Kidney (tissue), 14 donors: Measurements from ENCODE around the gene OR2T11. TPM values are rescaled to one million over a fixed set of nuclear protein-coding genes. Genes with fewer than 3 reads are reported as not detected.

Experiments
- DNase-seq, 5 donors: peaks; one replicate each; pipeline ENCODE4 v3.0.0-alpha.2; 2013 to 2020
- FAIRE-seq: peaks from 2 replicates; lab custom pipeline; 2012; peaks lifted over from hg19 to GRCh38; lab: Jason Lieb, UNC
- H3K27ac ChIP-seq, 2 donors: one replicate each; pipeline ENCODE4 v1.7.0; 2013; ENCODE audit warnings: low read depth in 2 of 2, low read length in 2 of 2, inconsistent platforms in 1 of 2
- H3K27me3 ChIP-seq: one replicate; pipeline ENCODE4 v1.7.1; 2013; ENCODE audit warnings: low read length, inconsistent platforms; ENCODE audit not compliant: control insufficient read depth, insufficient read depth
- H3K36me3 ChIP-seq, 3 donors: one replicate each; pipeline versions ENCODE4 v1.7.0 to v1.7.1; 2013; ENCODE audit warnings: low read length in 3 of 3, control low read depth in 1 of 3, inconsistent platforms in 1 of 3; ENCODE audit not compliant: insufficient read depth in 3 of 3, control insufficient read depth in 2 of 3
- H3K4me1 ChIP-seq, 3 donors: one replicate each; pipeline versions ENCODE4 v1.7.0 to v1.7.1; 2013; ENCODE audit warnings: low read length in 3 of 3, inconsistent platforms in 1 of 3, low read depth in 1 of 3; ENCODE audit not compliant: control insufficient read depth in 2 of 3, insufficient read depth in 2 of 3
- H3K4me3 ChIP-seq, 3 donors: one replicate each; pipeline versions ENCODE4 v1.7.0 to v1.8.1; 2013; ENCODE audit warnings: low read length in 3 of 3, control low read depth in 1 of 3, inconsistent platforms in 1 of 3
- H3K9ac ChIP-seq, 3 donors: one replicate each; pipeline versions ENCODE4 v1.7.0 to v1.7.1; 2013; ENCODE audit warnings: low read length in 3 of 3, control low read depth in 1 of 3, inconsistent platforms in 1 of 3
- H3K9me3 ChIP-seq, 3 donors: one replicate each; pipeline versions ENCODE4 v1.7.0 to v1.7.1; 2013; ENCODE audit warnings: low read length in 3 of 3, control low read depth in 1 of 3, inconsistent platforms in 1 of 3; ENCODE audit not compliant: control insufficient read depth in 2 of 3, insufficient read depth in 1 of 3
- CTCF ChIP-seq: IDR thresholded peaks from 3 replicates; pipeline ENCODE4 v1.5.1; 2012; ENCODE audit warnings: mild to moderate bottlenecking, moderate library complexity, borderline replicate concordance; ENCODE audit not compliant: insufficient read depth; ENCODE audit errors: extremely low read depth
- intact Hi-C: fragments of 100-400 bp; cut with DNase I; formaldehyde crosslinking; loops from one replicate; pipeline ENCODE4 v1.11.1; 2022
- polyA plus RNA-seq: library from polyadenylated mRNA; stranded (reverse); fragments of 350-450 nt; fragmentation: Illumina TruSeq; extraction: RNeasy Lipid Tissue Mini Kit (QIAGEN cat#74804); gene quantifications from one replicate; pipeline ENCODE4 v1.2.3, GENCODE V29; 2014; ENCODE audit warnings: low read depth, low replicate concordance; ENCODE audit not compliant: insufficient read depth
- total RNA-seq: library from RNA; stranded (reverse); fragmentation: NEBNext Ultra II Directional; extraction: Animal tissue kit (Norgen Biotek cat#: 25700); gene quantifications from one replicate; pipeline ENCODE4 v1.2.1, GENCODE V29; 2021
- donor health status: control.
- donor health status: control.
- donor health status: control.
- donor health status: control.
- donor health status: control.
- donor health status: DM: yes; HTN: yes; CAD: no.
- donor health status: Normal renal cell carcinoma (clear cell type).

Gene OR2T11
- total and polyA plus RNA-seq, 2 donors from 2014 or later: 0.57 TPM; not detected in 1

- Histone ChIP-seq H3K4me1 (no peaks in the 10 kb centered on the region), H3K9ac (no peak overlapping the region), H3K9me3 (no peaks in the 10 kb centered on the region), H3K27ac (no peak overlapping the region), H3K4me3 (no peak overlapping the region), H3K36me3 (no peaks in the 10 kb centered on the region), H3K27me3 (no peaks in the 10 kb centered on the region)
- FAIRE-seq (no peak), DNase-seq (no peak)
- intact Hi-C loops: no loop called here
- TF ChIP-seq CTCF: no peak
Measured at GRCh38 chr1:248596615-248597014, 38.3 kb downstream of the OR2T11 start.

GRCh38 chr1:248593226-248593625, 41.7 kb downstream of the OR2T11 start:
- H3K4me3 ChIP-seq: no peak overlapping the region
- no peaks in the 10 kb centered on the region for H3K9me3 ChIP-seq
- no peaks in the 10 kb centered on the region for H3K27me3 ChIP-seq
- no peaks in the 10 kb centered on the region for H3K36me3 ChIP-seq
- H3K4me1 ChIP-seq: no peaks in the 10 kb centered on the region
- DNase-seq (no peak), FAIRE-seq (no peak)
- no peak overlapping the region for H3K9ac ChIP-seq
- intact Hi-C loops: no loop called here
- no peak overlapping the region for H3K27ac ChIP-seq
- TF ChIP-seq CTCF: no peak

DNA sequence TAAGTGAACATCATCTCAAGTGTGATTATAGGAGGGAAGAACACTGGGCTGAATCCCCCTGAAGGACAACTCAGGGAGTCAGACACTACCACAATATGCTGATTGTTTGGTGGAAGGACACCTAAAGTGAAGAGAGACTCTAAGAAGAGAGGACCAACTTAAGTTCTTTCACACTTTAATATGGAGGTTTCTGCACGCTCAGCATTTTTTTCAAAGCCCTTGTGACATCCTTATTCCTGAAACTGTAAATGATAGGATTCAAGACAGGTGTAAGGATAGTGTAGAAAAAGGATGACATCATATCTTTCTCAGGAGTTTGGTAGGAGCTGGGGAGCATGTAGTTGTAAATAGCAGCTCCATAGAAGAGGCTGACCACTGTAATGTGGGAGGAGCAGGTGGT, 42.2 kb downstream of the OR2T11 start:
- Histone ChIP-seq H3K4me1 (no peaks in the 10 kb centered on the region), H3K9me3 (no peaks in the 10 kb centered on the region), H3K27me3 (no peaks in the 10 kb centered on the region), H3K27ac (no peak overlapping the region), H3K9ac (no peak overlapping the region), H3K36me3 (no peaks in the 10 kb centered on the region), H3K4me3 (no peak overlapping the region)
- TF ChIP-seq CTCF: no peak
- intact Hi-C loops: no loop called here
- FAIRE-seq: no peak
- no peak for DNase-seq

- Histone ChIP-seq H3K9me3 (no peaks in the 10 kb centered on the region), H3K36me3 (no peaks in the 10 kb centered on the region), H3K4me1 (no peaks in the 10 kb centered on the region), H3K9ac (no peak overlapping the region), H3K27ac (no peak overlapping the region), H3K4me3 (no peak overlapping the region), H3K27me3 (no peaks in the 10 kb centered on the region)
- intact Hi-C loops: no loop called here
- FAIRE-seq (no peak), DNase-seq (no peak)
- TF ChIP-seq CTCF: no peak
Measured at GRCh38 chr1:248590055-248590454, 44.8 kb downstream of the OR2T11 start.
